ENCODE data around the gene TNXB.
"Not testable (repeated sequence)": the region's sequence is repeated elsewhere in the genome, so short reads cannot be mapped to it uniquely, and the experiment has no call there.

TNXB gene

GRCh38 chr6:31996385-31996784 is 112.8 kb downstream of the TNXB start:
- DNase-seq: not testable (repeated sequence)

GRCh38 chr6:31994421-31994820 is 114.7 kb downstream of the TNXB start:
- DNase-seq: not testable (repeated sequence)

Data from CD4-positive, alpha-beta T cell treated with Interleukin-4 for 1 hour (primary cell).